SU-DHL-6 (cell line): ENCODE measurements around the gene MAP2K5.

Experiments used
- H2AFZ ChIP-seq: fragments of 200-600 bp; sonication (generic); 2 replicates; pipeline ENCODE4 v1.6.1; 2014; ENCODE audit warnings: low read depth, mild to moderate bottlenecking, moderate library complexity, mixed read lengths, antibody characterized with exemption, low read length; ENCODE audit not compliant: severe bottlenecking
- H3F3A ChIP-seq: fragments of 200-600 bp; shearing (Covaris generic); 2 replicates; pipeline ENCODE4 v1.6.0; 2016; ENCODE audit warnings: antibody characterized with exemption, mild to moderate bottlenecking; ENCODE audit not compliant: insufficient read depth
- H3K27ac ChIP-seq: fragments of 200-600 bp; sonication (generic); 2 replicates; pipeline ENCODE4 v1.5.1; 2016; ENCODE audit warnings: low read depth, mild to moderate bottlenecking, low read length, moderate library complexity, mixed read lengths
- H3K27me3 ChIP-seq: fragments of 200-600 bp; sonication (generic), shearing (Covaris generic); 2 replicates; pipeline ENCODE4 v1.6.0; 2014; ENCODE audit warnings: mild to moderate bottlenecking, low read length
- H3K36me3 ChIP-seq: fragments of 200-600 bp; sonication (generic); 2 replicates; pipeline ENCODE4 v1.6.1; 2014; ENCODE audit warnings: mild to moderate bottlenecking, low read length, mixed read lengths
- H3K4me2 ChIP-seq: fragments of 300-600, 200-600 bp; shearing (Covaris generic), sonication (generic); 2 replicates; pipeline ENCODE4 v1.6.0; 2014; ENCODE audit warnings: low read length, low read depth, mild to moderate bottlenecking; ENCODE audit not compliant: poor library complexity, severe bottlenecking
- H3K4me3 ChIP-seq: fragments of 200-600 bp; sonication (generic); 2 replicates; pipeline ENCODE4 v1.5.1; 2014; ENCODE audit warnings: antibody characterized with exemption, low read length, mild to moderate bottlenecking, mixed read lengths; ENCODE audit not compliant: insufficient read depth, poor library complexity, severe bottlenecking
- H3K79me2 ChIP-seq: fragments of 200-600 bp; sonication (generic); 2 replicates; pipeline ENCODE4 v1.6.1; 2014; ENCODE audit warnings: mild to moderate bottlenecking, low read length, moderate library complexity; ENCODE audit not compliant: insufficient read depth
- H3K9ac ChIP-seq: fragments of 200-600 bp; sonication (generic); 2 replicates; pipeline ENCODE4 v1.7.0; 2014; ENCODE audit warnings: mild to moderate bottlenecking, low read length
- H3K9me2 ChIP-seq: fragments of 200-600 bp; sonication (generic); replicated peaks from 2 replicates; pipeline ENCODE4 v1.6.1; 2014; ENCODE audit warnings: low read length; ENCODE audit not compliant: insufficient read depth
- H3K9me3 ChIP-seq: fragments of 200-600 bp; sonication (generic); 2 replicates; pipeline ENCODE4 v1.6.1; 2014; ENCODE audit warnings: low read length, mixed read lengths; ENCODE audit not compliant: insufficient read depth
- H4K20me1 ChIP-seq: fragments of 200-600 bp; sonication (generic); 2 replicates; pipeline ENCODE4 v1.6.1; 2014; ENCODE audit warnings: low read depth, mild to moderate bottlenecking, antibody characterized with exemption, low read length, moderate library complexity, mixed read lengths
- EZH2phosphoT487 ChIP-seq: fragments of 200-600 bp; sonication (generic), shearing (Covaris generic); conservative IDR thresholded peaks from 2 replicates; pipeline ENCODE4 v1.6.1; 2018; ENCODE audit warnings: mild to moderate bottlenecking, antibody characterized with exemption, low read length, moderate library complexity, mixed read lengths
- TF ChIP-seq, protein P1 (sequence below): fragments of 200-600 bp; sonication (generic); IDR thresholded peaks from one replicate; pipeline ENCODE4 v1.5.1; 2017; ENCODE audit warnings: antibody characterized with exemption, mild to moderate bottlenecking, low read length, moderate library complexity; ENCODE audit not compliant: insufficient read depth, poor library complexity, severe bottlenecking

The MAP2K5 gene

DNA sequence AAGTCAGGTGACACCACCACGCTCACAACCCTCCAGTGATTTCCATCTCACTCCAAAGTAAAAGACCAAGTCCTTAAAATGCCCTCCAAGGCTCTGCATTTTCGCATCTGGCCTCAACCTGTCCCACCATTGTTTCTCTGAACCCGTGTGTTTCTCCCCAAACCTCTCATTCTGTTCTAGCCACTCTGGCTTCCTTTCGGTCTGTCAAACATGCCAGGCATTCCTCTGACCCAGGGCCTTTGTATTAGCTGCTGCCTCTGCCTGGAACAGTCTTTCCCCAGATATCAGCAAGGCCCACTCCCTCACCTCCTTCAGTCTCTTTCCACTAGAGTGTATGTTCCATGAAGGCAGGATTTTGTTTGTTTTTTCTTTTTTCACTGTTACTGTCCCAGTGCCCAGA, 16.0 kb downstream of the MAP2K5 start:
- H3K27me3 ChIP-seq: no peaks in the 10 kb centered on the region
- H3K27ac ChIP-seq: no peak overlapping the region
- no peak overlapping the region for H3K4me3 ChIP-seq
- no peaks in the 10 kb centered on the region for H3K9me2 ChIP-seq
- no peaks in the 10 kb centered on the region; the same call in 1 of the 2 replicates for H3K9me3 ChIP-seq
- H3F3A ChIP-seq: no peaks in the 10 kb centered on the region
- H3K4me2 ChIP-seq: no peak overlapping the region
- no peak for TF ChIP-seq EZH2phosphoT487
- TF ChIP-seq, protein P1, sequence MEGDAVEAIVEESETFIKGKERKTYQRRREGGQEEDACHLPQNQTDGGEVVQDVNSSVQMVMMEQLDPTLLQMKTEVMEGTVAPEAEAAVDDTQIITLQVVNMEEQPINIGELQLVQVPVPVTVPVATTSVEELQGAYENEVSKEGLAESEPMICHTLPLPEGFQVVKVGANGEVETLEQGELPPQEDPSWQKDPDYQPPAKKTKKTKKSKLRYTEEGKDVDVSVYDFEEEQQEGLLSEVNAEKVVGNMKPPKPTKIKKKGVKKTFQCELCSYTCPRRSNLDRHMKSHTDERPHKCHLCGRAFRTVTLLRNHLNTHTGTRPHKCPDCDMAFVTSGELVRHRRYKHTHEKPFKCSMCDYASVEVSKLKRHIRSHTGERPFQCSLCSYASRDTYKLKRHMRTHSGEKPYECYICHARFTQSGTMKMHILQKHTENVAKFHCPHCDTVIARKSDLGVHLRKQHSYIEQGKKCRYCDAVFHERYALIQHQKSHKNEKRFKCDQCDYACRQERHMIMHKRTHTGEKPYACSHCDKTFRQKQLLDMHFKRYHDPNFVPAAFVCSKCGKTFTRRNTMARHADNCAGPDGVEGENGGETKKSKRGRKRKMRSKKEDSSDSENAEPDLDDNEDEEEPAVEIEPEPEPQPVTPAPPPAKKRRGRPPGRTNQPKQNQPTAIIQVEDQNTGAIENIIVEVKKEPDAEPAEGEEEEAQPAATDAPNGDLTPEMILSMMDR: no peak
- H4K20me1 ChIP-seq: no peaks in the 10 kb centered on the region
- H3K79me2 ChIP-seq: no peaks in the 10 kb centered on the region
- H3K9ac ChIP-seq: no peak overlapping the region
- H3K36me3 ChIP-seq: peaks cover 7% of the 10 kb centered on the region; the same call in 1 of the 2 replicates
- no peak overlapping the region for H2AFZ ChIP-seq

DNA sequence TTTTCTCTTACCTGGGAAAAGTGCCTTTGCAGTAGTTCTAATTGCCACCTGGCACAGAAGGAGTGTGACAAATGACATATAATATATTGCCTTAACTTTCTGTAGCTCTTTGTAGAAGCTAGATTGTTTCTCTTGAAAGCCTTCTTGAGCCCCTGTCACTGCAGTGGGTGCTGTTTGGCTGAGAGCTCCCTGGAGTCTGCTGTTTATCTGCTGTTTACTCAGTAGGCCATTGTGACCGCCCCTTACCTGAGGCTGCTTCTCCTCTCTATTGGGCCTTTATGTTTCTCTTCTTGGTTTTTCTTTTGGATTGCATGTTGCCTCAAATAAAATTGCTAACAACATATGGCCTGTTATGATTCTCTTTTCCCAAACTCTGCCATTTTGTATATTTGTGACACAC, 16.7 kb downstream of the MAP2K5 start:
- TF ChIP-seq EZH2phosphoT487: no peak
- TF ChIP-seq, protein P1: no peak
- H3K9ac ChIP-seq: no peak overlapping the region
- H3K79me2 ChIP-seq: no peaks in the 10 kb centered on the region
- H3K27ac ChIP-seq: no peak overlapping the region
- H3K9me2 ChIP-seq: no peaks in the 10 kb centered on the region
- peaks cover 7% of the 10 kb centered on the region; the same call in 1 of the 2 replicates for H3K36me3 ChIP-seq
- no peaks in the 10 kb centered on the region for H4K20me1 ChIP-seq
- no peaks in the 10 kb centered on the region; the same call in 1 of the 2 replicates for H3K9me3 ChIP-seq
- H2AFZ ChIP-seq: no peak overlapping the region
- H3F3A ChIP-seq: no peaks in the 10 kb centered on the region
- no peaks in the 10 kb centered on the region for H3K27me3 ChIP-seq
- H3K4me2 ChIP-seq: no peak overlapping the region
- H3K4me3 ChIP-seq: no peak overlapping the region

DNA sequence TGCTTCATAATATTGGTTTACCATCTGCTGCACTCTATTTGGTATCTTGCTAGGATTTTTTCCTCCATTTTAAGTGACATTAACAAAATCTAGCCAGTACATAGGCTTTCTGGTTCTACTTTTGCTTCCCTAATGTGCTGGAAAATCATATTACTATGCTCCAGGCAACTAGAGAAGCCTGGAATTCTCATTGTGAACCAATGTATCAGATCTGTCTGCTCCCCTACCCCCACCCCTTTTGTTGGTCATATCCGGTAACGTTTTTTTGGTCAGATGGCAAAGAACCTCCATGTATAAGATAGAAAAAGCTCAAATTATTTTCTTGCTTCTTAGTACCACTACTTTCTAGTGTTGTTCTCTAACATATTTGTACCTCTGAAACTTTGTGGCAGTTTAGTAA, 17.1 kb downstream of the MAP2K5 start:
- Histone ChIP-seq H3K4me2 (no peak overlapping the region), H3K4me3 (no peak overlapping the region), H3F3A (no peaks in the 10 kb centered on the region), H3K36me3 (peaks cover 7% of the 10 kb centered on the region; the same call in 1 of the 2 replicates), H3K27ac (no peak overlapping the region), H3K9me3 (no peaks in the 10 kb centered on the region; the same call in 1 of the 2 replicates), H3K79me2 (no peaks in the 10 kb centered on the region), H3K9me2 (no peaks in the 10 kb centered on the region), H3K9ac (no peak overlapping the region), H2AFZ (no peak overlapping the region), H3K27me3 (no peaks in the 10 kb centered on the region), H4K20me1 (no peaks in the 10 kb centered on the region)
- no peak for TF ChIP-seq EZH2phosphoT487
- TF ChIP-seq, protein P1: no peak
